DMS 273 (cell line): ENCODE data around the gene LPP.
"Not testable (repeated sequence)": the region's sequence is repeated elsewhere in the genome, so short reads cannot be mapped to it uniquely, and the experiment has no call there.

Experiments used
- DNase-seq: peaks from one replicate; lab custom pipeline; 2025; ENCODE audit not compliant: unreplicated experiment; lab: John Stamatoyannopoulos, UW

Gene LPP, protein sequence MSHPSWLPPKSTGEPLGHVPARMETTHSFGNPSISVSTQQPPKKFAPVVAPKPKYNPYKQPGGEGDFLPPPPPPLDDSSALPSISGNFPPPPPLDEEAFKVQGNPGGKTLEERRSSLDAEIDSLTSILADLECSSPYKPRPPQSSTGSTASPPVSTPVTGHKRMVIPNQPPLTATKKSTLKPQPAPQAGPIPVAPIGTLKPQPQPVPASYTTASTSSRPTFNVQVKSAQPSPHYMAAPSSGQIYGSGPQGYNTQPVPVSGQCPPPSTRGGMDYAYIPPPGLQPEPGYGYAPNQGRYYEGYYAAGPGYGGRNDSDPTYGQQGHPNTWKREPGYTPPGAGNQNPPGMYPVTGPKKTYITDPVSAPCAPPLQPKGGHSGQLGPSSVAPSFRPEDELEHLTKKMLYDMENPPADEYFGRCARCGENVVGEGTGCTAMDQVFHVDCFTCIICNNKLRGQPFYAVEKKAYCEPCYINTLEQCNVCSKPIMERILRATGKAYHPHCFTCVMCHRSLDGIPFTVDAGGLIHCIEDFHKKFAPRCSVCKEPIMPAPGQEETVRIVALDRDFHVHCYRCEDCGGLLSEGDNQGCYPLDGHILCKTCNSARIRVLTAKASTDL

GRCh38 chr3:188154014-188154808, at the start of gene LPP:
Gene LPP (plus strand): TSS chr3:188154157. CDS start chr3:188406121, 251,964 bp downstream.
- DNase-seq = peak; percentile 88

DNA sequence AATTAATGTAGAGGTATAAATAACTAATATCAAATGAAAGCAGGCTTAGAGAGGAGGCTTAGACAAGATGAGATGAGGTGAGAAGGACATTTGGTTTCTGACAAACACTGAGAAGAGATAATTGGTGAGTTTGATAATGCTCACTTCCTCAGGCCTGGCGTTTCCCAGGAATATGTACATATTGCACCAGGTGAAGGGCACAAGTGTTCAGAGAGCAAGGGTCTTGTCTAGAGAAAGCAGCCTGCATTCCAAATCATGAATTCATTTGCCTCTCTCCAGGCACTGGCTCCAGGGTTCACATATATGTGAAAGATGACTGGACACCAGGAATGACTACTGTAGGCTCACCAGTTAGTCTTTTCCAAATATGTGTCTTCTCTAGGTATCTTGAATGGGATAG, 48.0 kb upstream of the LPP start:
- no peak for DNase-seq

DNA sequence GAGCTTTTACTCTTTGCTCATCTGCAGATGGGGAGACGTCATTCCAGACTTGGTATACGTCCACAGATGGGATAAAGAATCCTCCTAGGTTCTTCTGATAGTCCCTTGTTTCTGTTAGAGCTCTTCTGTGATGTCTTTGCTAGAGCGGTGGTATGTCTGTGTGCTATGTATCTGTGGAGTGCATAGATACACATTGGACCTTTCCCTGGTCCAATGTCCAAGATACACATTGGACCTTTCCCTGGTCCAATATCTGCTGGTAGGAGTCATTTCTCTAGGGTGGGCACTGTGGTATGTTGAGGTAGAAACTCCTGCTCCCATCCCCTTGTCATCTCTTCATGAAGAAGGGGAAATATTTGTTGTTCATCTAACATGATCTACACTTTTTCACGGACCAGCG, 47.5 kb upstream of the LPP start:
- DNase-seq = no peak

DNA sequence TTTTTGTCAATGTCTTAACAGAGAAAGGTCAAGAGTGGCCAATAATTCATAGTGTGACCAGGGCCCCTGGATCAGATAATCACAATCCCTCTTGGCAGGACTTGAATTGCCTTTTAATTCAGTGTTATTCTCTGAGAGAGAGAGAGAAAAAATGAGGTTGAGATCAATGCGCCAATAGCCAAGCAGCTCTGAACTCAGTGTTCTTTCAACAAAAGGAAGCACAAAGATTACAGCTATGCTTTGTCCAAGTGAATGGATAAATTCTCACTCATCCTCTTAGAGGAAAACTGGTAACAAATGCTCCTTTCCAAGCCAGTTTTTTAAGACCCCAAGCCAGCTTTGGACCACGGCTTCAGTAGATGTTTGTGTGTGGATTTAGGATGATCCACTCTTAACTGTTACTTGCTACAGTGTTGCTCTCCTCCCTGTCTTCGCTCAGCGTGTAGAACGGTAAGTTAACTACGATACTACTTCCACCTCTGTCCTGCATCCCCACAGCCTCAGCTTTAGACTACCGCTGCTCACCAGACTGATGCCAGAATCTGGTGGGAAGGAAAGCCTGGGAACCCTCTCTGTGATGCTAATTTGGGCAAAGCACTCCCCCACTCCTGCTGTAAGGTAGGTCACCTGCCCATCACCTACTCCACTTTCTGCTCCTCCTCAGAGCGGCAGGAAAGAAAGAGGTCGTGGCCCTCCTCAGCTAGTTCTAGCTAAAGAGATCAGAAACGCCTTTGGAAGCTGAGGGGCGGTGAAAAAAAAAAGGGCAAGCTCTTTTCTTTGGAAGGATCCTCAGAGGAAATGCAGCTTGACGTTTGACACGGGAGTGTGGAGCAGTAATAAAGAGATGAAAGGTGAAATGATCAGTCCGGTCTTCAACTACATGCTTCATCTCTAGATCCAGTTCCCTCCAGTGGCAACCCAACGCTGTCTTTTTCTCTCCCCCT, 46.8 kb upstream of the LPP start:
- no peak for DNase-seq

GRCh38 chr3:188108703-188109412, 45.1 kb upstream of the LPP start:
- DNase-seq = no peak

GRCh38 chr3:188111002-188111584, 42.9 kb upstream of the LPP start:
- DNase-seq = no peak

DNA sequence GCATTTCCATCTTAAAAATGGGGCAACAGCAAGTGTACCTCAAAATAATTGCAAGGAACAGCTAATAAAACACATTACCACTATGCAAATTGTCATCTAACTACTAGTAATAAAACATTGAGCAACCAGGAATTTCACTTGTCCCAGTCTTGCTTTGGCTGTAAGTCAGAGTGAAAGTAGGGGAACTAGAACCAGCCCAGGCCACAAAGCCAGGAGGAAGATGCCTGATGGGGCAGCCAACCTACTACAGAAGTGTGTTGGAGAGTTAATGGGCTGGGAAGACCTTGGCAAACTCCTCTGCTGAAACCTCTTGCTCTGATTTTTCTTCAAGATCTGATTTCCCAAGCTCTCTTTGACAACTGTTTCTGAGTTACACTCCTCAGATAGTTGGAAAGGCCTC, 40.2 kb upstream of the LPP start:
- no peak for DNase-seq

- no peak for DNase-seq
Observed at GRCh38 chr3:188119846-188120245, 34.1 kb upstream of the LPP start.

DNA sequence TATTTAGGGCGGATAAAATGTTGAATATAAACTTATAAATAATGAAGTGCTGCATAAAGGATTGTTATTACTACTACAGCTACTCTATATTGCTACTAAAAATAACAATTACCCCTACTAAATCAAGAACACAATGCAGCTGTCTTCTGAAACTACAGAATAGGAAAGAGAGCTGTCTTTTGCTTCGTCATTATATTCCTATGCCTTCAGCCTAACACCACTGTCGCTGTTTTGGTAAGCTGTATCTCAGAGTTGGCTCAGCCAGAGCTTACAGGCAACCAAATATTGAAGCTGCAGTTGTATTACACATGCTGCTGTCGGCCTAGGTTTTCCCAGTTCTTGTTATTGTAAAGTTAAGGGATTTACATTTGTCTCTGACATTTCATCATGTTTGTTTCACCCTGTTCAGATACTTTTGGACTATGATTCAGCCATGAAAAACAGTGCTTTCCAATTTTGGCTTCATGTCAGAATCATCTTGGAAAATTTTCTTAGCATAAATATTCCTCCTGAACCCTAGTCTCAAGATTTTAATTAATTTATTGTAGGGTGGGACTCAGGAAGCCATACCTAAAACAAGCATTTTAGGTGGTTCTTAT, 31.3 kb upstream of the LPP start:
- DNase-seq = no peak

DNA sequence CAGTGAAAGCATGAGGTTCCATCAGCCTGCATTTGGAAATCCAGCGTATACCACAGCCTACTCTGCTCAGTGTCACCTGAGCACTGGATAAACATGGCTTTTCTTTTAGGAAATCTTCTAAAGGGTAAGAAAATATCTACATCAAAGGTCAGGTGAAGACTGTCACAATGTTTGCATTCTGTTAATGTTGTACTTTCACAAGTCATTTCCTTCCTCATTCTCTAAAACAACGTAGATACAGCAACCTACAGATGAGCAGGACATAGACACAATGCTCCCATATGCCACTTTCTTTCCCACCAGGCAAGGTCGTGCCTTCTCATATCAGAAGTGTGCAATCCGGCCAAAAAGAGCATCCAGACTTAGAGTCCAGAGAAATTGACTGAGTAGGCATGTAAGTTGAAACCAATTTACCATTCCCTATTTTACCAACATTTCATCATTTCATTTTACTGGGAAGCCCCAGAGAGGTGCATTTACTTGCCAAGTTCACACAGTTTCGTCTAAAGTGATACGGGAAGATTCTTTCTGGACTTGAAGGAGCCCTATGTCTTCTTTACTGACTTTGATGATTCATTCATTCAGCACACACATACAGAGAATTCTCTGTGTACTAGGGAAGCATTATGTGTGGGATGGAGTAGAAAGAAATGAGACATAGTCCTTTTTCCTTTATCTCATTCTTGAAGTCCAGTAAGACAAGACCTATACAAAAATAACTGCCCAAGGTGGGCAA, 30.6 kb upstream of the LPP start:
- no peak for DNase-seq

- DNase-seq = no peak
Observed at GRCh38 chr3:188124184-188124583, 29.8 kb upstream of the LPP start.

DNA sequence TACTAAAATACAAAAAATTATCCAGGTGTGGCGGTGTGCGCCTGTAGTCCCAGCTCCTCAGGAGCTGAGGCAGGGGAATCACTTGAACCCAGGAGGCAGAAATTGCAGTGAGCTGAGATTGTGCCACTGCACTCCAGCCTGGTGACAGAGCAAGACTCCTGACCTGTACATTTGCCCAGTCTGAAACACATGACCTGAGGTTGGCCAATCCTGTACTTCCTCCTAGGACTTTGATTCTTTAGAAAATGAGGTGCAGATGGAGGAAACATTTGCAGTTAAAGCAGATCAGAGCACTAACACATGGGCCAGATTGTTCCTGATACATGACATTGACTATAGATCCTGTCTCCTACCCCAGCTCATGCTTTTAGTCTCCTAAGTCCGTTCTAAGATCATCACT, 28.9 kb upstream of the LPP start:
- no peak for DNase-seq

DNA sequence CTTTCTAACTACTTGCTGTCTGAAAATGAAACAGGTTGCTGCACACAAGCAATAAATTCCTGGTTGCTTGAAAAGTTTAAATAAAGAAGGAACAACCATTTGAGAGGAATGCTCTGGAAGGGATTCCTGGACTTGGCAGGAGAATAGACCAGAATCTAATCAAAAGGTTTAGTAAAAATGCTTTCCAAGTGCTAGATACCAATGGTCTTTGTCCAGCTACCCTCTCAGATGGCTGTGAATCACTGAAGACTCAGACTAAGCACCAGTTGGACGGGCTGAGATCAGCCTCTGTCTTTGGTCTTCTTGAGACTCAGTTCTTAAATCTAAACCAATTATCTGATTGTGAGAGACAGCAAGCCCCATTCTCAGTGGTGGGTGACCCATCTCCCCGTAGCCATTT, 27.7 kb upstream of the LPP start:
- DNase-seq = no peak

- no peak for DNase-seq
Observed at GRCh38 chr3:188126934-188127333, 27.0 kb upstream of the LPP start.

- DNase-seq = no peak
Observed at GRCh38 chr3:188128905-188129304, 25.1 kb upstream of the LPP start.

GRCh38 chr3:188131023-188131422, 22.9 kb upstream of the LPP start:
- DNase-seq = not testable (repeated sequence)

DNA sequence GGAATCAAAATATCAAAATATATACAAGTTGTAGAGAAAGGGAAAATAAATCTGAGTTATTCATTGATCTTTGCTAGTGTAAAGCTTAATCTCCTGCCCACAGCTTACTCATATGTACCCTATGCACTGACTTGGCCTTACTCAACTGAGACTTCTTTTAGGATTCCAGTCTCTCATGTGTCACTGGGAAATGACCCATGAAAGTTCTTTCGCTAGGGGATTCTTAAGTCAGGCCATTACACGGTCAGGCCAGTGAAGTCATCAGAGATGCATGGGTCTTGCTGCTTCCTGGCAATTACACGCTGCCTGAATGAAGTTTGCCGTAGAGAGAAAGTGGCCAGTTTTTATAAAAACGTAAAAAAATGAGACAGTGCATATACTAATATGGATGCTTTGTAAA, 20.7 kb upstream of the LPP start:
- no peak for DNase-seq

- DNase-seq = no peak
Observed at GRCh38 chr3:188133646-188134045, 20.3 kb upstream of the LPP start.

- no peak for DNase-seq
Observed at GRCh38 chr3:188134079-188134478, 19.9 kb upstream of the LPP start.
